GOT3 (cell line): ENCODE measurements around the gene USP25.

ENCODE experiments used
- DNase-seq: peaks from one replicate; lab custom pipeline; 2025; ENCODE audit warnings: mixed read lengths; lab: John Stamatoyannopoulos, UW

Gene USP25

DNA sequence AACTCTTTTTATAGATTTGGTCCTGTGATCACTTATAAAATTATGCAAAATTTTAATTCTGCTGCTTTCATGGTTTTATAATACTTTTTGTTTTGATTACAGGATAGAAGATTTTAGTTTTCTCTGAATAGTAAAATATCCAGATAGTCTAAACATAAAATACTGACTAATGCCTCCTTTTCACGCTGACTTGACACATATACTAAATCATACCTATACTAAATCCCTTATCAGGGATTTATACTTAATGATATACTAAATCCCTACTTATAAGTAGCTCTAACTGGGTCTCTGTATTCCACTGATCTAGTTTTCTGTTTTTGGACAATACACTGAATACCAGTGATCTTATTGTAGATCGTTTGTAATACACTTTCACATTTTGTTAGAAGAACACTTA, 128.0 kb downstream of the USP25 start:
- no peak for DNase-seq

DNA sequence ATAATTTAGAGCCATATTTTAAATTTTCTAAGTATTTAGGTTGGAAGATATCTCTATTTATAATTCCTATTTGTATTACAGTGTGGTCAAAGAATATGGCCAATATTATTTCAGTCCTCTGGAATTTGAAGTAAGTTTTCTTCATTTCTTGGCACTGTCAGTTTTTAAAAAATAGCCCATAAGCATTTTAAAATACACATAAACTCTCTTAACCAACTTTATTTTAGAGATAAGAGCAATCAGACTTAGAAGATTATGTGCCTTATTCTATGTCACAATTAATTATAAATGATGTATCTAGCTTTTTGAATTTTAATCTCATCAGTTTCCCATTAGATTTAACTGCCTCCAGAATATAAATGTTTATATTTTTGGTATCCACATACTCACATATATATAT, 130.8 kb downstream of the USP25 start:
- no peak for DNase-seq

- no peak for DNase-seq
Measured at GRCh38 chr21:15868940-15869339, 139.2 kb downstream of the USP25 start.

DNA sequence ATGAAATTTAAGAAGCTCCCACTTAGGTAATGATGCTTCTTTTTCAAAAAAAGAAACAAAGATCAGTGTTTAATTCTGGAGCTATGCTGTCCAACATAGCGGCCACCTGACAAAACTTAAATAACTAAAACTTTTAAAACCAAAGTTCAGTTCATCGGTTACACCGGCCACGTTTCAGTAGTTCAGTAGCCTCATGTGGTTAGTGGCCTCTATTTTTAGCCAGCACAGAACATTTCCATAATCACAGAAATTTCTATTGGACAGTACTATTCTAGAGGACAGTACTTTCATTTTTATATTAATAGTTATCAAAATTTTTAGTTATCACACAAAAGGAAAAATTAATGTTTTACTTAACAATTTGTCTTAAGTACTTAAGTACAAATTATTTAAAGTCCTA, 141.0 kb downstream of the USP25 start:
- DNase-seq: no peak

DNA sequence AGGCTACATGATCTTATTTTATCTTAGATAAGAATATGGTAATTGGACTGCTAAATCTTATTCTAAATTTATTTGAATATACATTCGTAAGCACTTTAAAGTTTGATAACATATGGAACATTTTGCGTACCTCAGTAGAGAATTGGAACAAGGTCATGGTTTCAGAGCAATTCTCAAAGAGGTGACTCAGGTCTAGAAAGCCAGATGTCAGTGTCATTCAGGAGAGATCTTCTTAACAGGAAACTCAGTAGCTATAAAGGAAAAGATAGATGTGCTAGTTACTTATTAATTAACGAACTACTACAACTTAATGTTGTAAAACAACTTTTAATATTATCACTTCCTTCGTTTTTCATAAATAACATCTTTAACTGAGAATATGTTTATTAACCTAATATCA, 142.5 kb downstream of the USP25 start:
- no peak for DNase-seq

- no peak for DNase-seq
Measured at GRCh38 chr21:15874615-15875014, 144.8 kb downstream of the USP25 start.

- no peak for DNase-seq
Measured at GRCh38 chr21:15875286-15875685, 145.5 kb downstream of the USP25 start.

- DNase-seq: no peak
Measured at GRCh38 chr21:15893902-15894301, 164.1 kb downstream of the USP25 start.

DNA sequence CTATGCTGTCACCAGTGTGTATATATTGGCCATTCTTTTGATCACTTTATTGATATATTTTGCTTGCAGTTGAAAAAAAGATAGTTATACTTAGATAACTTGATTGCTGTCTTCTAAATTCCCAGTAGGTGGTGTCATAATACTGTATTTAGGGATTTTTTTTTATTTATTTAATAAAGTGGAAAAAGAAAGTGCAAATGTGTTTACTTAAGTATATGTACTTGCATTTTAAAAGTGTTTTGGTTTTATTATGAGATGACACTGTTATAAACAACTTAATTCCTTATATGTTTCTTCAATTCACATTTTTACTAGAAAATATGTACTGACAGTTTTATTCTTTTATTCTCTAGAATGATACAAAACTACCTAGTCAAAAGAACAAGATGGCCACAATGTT, 164.8 kb downstream of the USP25 start:
- DNase-seq: no peak

GRCh38 chr21:15895142-15896106, 165.6 kb downstream of the USP25 start:
- no peak for DNase-seq

GRCh38 chr21:15896501-15896900, 166.7 kb downstream of the USP25 start:
- no peak for DNase-seq

GRCh38 chr21:15904389-15904788, 174.6 kb downstream of the USP25 start:
- DNase-seq: no peak

DNA sequence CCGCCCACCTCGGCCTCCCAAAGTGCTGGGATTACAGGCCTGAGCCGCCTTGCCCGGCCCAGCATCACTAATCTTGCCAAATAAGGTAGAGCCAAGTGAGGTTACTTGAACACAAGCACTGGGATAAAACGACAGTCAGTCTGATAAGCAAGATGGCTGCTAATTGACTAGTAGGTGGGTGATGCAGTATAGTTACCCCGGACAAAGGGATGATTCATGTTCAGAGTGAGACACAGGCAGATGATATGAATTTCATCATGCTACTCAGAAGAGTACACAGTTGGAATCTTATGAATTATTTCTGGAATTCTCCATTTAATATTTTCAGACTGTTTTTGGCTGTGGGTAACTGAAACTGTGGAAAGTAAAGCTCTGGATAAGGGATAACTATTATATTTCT, 178.4 kb downstream of the USP25 start:
- DNase-seq: no peak

GRCh38 chr21:15928196-15928595, 198.4 kb downstream of the USP25 start:
- no peak for DNase-seq

DNA sequence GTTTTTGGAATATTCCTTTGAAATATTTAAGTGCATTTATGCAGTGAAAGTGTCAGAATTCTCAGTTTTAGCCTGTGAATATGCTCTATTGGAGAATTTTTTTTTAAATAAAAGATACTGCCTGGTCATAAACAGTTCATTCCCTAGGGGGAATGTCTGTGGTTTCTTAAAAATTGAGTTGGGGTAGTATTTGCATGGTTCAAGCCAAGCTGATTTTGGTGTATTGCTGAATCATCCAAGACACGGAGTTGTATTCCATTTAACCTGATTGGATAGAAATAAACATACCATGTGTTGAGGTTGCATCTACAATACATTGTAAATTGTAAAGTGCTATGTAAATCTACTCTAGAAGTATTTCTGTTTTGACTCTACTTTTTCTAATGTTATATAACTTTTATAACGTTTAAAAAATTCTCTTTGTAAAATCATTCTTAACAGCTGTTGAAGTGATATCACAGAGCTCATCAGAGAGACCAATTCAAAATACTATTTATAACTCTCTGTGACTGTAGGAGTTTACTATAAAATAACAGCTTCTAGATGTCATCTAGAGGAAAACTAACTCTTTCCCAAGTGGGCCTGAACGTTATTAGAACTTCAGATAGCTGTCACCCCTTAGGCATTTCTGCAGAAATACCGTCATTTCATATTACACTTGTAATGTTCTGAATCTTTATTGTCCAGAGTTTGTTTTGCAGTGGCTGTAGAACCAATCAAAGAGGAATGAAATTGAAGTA, 199.1 kb downstream of the USP25 start:
- DNase-seq: no peak

- no peak for DNase-seq
Measured at GRCh38 chr21:15929536-15929935, 199.8 kb downstream of the USP25 start.
